ENCODE measurements around the gene HES4.

Gene HES4

DNA sequence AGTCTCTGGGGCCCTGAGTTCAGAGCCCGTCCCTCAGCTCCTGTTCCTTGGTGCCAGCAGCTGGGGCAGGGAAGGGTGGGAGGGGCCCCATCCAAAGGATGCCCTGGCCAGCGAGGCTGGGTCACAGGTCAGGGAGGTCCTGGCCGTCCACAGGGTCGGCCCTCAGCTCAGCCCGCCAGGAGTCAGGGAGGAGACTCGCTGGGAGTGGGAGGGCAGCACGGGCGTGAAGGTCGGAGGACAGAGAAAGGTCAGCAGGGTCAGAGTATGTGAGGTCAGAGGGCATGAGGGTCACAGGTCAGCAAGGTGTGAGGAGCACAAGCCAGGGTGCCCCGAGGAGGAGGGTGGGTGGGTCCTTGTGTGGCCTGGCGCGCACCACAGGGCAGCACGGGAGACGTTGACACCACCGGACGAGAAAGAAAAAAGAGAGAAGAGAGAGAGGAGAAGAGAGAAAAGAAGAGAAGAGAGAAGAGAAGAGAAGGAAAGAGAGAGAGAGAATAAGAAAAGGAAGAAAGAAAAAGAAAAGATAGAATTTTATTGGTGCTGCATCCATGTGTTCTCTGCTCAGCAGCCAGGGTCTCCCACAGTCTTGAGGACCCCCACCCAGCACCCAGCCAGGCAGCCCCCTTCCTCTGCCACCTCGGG lies 25.1 kb downstream of the HES4 start (continued):
- TF ChIP-seq, protein P1, sequence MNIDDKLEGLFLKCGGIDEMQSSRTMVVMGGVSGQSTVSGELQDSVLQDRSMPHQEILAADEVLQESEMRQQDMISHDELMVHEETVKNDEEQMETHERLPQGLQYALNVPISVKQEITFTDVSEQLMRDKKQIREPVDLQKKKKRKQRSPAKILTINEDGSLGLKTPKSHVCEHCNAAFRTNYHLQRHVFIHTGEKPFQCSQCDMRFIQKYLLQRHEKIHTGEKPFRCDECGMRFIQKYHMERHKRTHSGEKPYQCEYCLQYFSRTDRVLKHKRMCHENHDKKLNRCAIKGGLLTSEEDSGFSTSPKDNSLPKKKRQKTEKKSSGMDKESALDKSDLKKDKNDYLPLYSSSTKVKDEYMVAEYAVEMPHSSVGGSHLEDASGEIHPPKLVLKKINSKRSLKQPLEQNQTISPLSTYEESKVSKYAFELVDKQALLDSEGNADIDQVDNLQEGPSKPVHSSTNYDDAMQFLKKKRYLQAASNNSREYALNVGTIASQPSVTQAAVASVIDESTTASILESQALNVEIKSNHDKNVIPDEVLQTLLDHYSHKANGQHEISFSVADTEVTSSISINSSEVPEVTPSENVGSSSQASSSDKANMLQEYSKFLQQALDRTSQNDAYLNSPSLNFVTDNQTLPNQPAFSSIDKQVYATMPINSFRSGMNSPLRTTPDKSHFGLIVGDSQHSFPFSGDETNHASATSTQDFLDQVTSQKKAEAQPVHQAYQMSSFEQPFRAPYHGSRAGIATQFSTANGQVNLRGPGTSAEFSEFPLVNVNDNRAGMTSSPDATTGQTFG (tag by site-specific recombination; IDR thresholded peaks at IDR 0.05; ENCODE audit: borderline replicate concordance) = no peak
- TF ChIP-seq PRDM1 (tag by site-specific recombination; IDR thresholded peaks at IDR 0.05) (peak; percentile 79), ZNF560 (tag by site-specific recombination; IDR thresholded peaks at IDR 0.05; ENCODE audit: borderline replicate concordance) (no peak)
- TF ChIP-seq, protein P2, sequence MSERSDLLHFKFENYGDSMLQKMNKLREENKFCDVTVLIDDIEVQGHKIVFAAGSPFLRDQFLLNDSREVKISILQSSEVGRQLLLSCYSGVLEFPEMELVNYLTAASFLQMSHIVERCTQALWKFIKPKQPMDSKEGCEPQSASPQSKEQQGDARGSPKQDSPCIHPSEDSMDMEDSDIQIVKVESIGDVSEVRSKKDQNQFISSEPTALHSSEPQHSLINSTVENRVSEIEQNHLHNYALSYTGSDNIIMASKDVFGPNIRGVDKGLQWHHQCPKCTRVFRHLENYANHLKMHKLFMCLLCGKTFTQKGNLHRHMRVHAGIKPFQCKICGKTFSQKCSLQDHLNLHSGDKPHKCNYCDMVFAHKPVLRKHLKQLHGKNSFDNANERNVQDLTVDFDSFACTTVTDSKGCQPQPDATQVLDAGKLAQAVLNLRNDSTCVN (tag by site-specific recombination; optimal IDR thresholded peaks at IDR 0.05) = no peak

DNA sequence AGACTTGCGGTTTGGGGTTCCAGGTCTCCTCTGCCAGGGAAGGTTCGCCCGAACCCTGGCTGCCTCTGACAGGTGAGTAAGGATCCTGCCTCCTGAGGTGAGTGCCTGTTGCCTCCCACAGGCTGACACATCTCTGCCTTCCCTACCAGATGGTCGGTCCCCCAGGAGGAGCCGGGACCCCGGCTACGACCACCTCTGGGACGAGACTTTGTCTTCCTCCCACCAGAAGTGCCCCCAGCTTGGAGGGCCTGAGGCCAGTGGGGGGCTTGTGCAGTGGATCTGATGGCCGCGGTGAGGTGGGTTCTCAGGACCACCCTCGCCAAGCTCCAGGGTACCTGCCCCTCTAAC lies 25.6 kb downstream of the HES4 start:
- Histone ChIP-seq H3K27ac (ENCODE audit: extremely low read depth, low read depth, low read length) (no peak overlapping the region), H3K4me1 (ENCODE audit: control insufficient read depth, insufficient read depth, low read length) (peaks cover 3% of the 10 kb centered on the region; the same call in 1 of the 2 replicates), H3K36me3 (ENCODE audit: control insufficient read depth in 2 of 2, insufficient read depth in 1 of 2, low read length in 2 of 2) (no peaks in the 10 kb centered on the region), H3K4me3 (ENCODE audit: low read depth, low read length) (no peak overlapping the region), H3K9me3 (ENCODE audit: control insufficient read depth, insufficient read depth, low read depth, low read length) (no peaks in the 10 kb centered on the region)
- ChIA-PET CTCF (interaction anchor here (1.0 kb wide), 1 partner anchor 69 kb away, joined by 4 read pairs; no protein-coding TSS in a partner anchor), POLR2A (interaction anchor here (0.7 kb wide), 2 partner anchors 21 to 41 kb away, joined by 3 to 4 read pairs; no protein-coding TSS in a partner anchor)
- TF ChIP-seq SALL2 (tag by site-specific recombination; IDR thresholded peaks at IDR 0.05; ENCODE audit: borderline replicate concordance) (no peak), ZNF623 (tag by site-specific recombination; IDR thresholded peaks at IDR 0.05) (no peak), ZNF138 (tag by site-specific recombination; IDR thresholded peaks at IDR 0.05; ENCODE audit: borderline replicate concordance) (no peak), SCRT2 (tag by site-specific recombination; IDR thresholded peaks at IDR 0.05) (0 out of 2 replicates have a peak, but pooled peaks have one; percentile 11), ZNF248 (tag by site-specific recombination; IDR thresholded peaks at IDR 0.05) (no peak), GLIS1 (tag by site-specific recombination; IDR thresholded peaks at IDR 0.05) (peak; percentile 61), ZNF266 (tag by site-specific recombination; IDR thresholded peaks at IDR 0.05; ENCODE audit: low read depth) (no peak)
- TF ChIP-seq, protein P3, sequence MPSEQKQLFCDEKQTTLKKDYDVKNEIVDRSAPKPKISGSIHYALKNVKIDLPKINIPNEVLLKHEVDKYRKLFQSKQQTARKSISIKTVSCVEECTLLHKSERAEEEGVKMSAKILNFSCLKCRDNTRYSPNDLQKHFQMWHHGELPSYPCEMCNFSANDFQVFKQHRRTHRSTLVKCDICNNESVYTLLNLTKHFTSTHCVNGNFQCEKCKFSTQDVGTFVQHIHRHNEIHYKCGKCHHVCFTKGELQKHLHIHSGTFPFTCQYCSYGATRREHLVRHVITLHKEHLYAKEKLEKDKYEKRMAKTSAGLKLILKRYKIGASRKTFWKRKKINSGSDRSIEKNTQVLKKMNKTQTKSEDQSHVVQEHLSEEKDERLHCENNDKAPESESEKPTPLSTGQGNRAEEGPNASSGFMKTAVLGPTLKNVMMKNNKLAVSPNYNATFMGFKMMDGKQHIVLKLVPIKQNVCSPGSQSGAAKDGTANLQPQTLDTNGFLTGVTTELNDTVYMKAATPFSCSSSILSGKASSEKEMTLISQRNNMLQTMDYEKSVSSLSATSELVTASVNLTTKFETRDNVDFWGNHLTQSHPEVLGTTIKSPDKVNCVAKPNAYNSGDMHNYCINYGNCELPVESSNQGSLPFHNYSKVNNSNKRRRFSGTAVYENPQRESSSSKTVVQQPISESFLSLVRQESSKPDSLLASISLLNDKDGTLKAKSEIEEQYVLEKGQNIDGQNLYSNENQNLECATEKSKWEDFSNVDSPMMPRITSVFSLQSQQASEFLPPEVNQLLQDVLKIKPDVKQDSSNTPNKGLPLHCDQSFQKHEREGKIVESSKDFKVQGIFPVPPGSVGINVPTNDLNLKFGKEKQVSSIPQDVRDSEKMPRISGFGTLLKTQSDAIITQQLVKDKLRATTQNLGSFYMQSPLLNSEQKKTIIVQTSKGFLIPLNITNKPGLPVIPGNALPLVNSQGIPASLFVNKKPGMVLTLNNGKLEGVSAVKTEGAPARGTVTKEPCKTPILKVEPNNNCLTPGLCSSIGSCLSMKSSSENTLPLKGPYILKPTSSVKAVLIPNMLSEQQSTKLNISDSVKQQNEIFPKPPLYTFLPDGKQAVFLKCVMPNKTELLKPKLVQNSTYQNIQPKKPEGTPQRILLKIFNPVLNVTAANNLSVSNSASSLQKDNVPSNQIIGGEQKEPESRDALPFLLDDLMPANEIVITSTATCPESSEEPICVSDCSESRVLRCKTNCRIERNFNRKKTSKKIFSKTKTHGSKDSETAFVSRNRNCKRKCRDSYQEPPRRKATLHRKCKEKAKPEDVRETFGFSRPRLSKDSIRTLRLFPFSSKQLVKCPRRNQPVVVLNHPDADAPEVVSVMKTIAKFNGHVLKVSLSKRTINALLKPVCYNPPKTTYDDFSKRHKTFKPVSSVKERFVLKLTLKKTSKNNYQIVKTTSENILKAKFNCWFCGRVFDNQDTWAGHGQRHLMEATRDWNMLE (tag by site-specific recombination; conservative IDR thresholded peaks at IDR 0.05; ENCODE audit: low read depth) = no peak
- TF ChIP-seq, protein P4, sequence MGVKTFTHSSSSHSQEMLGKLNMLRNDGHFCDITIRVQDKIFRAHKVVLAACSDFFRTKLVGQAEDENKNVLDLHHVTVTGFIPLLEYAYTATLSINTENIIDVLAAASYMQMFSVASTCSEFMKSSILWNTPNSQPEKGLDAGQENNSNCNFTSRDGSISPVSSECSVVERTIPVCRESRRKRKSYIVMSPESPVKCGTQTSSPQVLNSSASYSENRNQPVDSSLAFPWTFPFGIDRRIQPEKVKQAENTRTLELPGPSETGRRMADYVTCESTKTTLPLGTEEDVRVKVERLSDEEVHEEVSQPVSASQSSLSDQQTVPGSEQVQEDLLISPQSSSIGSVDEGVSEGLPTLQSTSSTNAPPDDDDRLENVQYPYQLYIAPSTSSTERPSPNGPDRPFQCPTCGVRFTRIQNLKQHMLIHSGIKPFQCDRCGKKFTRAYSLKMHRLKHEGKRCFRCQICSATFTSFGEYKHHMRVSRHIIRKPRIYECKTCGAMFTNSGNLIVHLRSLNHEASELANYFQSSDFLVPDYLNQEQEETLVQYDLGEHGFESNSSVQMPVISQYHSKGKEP (tag by site-specific recombination; IDR thresholded peaks at IDR 0.05) = no peak

Measured in HEK293 (cell line).